HG03196 (cell line): ENCODE data around the gene SLC22A17.
"Not testable (repeated sequence)": the region's sequence is repeated elsewhere in the genome, so short reads cannot be mapped to it uniquely, and the experiment has no call there.

Experiments
- ATAC-seq: cut with Tn5 transposase; IDR thresholded peaks from one replicate; pipeline ENCODE4 v1.9.1; 2021; ENCODE audit not compliant: unreplicated experiment

Gene SLC22A17

GRCh38 chr14:23352506-23353432, at the start of gene SLC22A17:
Gene SLC22A17, minus strand, starts transcription at chr14:23352887.
- no peak for ATAC-seq

DNA sequence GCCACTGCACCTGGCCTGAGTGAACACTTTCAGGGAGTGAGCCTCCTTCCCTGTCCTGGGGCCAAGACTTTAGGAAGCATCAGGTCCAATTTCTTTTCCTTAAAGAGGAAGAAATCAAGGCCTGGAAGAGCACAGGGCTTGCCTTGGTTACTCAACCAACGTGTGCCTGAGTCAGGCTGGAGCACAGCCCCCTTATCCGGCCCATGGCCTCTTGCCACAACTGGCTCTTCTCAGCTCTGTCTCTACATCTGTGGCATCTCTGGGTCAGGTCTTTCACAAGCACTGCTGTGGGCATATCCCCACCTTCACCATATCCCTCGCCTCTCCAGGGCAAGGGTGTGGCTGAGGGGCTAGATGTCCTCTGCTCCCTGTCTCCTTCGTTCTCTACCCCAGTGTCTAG, 48.6 kb upstream of the SLC22A17 start:
- no peak for ATAC-seq

GRCh38 chr14:23400496-23401149, 47.9 kb upstream of the SLC22A17 start:
- not testable (repeated sequence) for ATAC-seq

DNA sequence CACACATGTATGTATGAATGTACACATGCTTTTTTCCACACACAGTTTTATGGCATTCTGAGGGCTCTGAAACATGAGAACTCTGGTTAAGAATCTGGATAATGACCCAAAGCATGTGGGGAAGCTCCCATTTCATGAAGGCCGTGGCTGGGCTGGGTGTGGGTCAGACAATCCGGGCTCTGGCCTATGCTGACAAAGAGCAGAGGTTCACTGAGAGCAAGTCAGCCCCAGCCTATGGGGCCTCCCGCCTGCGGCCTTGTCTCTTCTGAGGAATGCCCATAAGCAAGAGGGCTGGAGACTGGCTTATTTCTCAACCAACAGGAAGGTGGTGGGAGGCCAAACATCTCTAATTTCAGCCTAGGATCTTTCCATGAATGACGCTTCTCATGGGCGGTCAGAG, 46.9 kb upstream of the SLC22A17 start:
- no peak for ATAC-seq

GRCh38 chr14:23399136-23399535, 46.4 kb upstream of the SLC22A17 start:
- ATAC-seq: no peak

GRCh38 chr14:23398348-23398747, 45.7 kb upstream of the SLC22A17 start:
- ATAC-seq: no peak

DNA sequence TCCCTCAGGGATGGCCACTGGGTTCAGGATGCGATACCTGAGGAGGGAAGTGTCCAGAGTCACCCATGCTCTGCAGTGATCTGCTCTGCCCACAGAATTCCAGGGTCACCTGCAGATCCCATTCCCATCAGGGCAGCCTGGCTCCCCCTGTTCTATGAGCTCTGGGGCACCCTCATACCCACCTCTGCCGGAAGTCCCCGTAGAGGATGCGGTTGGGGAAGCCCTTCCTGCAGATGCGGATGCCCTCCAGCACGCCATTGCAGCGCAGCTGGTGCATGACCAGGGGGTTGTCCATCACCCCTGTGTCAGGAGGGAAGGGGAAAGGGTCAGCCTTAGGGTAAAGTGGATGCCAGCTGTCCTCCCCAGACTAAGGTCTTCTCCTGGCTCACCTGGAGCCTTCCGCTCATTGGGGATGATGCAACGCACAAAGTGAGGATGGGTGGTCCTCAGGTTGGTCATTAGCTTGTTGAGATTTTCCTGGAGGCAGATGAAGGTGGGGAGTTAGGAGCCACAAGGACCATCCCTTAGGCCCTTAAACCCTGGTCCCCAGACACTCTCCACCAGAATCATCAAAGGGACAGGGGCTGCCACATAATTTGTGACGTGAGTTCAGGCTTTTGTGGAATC, 44.2 kb upstream of the SLC22A17 start:
- no peak for ATAC-seq

DNA sequence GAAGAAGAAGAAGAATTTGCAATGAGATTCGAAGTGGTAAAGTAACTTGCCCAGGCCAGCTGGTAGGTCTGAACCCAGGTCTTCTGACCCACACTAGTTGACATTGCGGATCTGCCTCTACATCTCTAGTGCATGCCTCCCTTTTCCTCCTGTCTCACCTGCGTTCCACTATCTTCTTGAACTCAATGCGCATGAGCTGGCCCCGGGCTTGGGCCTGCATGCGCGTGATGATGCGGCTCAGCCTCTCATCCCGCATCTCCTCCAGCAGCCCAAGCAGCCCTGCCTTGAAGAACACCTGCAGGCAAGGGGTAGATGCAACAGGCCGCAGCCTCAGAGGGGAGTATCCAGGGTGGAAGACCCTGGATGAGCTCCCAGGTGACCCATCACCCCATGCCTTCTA, 43.4 kb upstream of the SLC22A17 start:
- no peak for ATAC-seq

- no peak for ATAC-seq
These were observed 39.9 kb upstream of the SLC22A17 start for GRCh38 chr14:23392613-23393012.

DNA sequence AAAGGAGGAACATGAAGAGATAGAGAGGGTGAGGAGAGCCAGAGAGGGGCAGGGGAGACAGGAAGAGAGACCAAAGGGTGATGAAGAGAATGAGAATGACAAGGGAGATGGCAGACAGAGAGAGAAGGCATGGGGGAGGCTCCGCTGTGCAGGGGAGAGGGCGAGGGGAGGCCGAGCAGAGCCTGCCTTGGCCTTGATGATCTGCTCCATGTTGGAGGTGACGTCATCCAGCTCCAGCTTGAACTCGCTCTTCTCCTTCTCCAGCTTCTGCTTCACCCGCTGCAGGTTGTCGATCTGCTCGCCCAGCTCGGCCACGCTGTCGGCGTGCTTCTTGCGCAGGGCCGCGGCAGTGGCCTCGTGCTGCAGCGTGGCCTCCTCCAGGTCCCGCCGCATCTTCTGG, 37.2 kb upstream of the SLC22A17 start:
- ATAC-seq: not testable (repeated sequence)

DNA sequence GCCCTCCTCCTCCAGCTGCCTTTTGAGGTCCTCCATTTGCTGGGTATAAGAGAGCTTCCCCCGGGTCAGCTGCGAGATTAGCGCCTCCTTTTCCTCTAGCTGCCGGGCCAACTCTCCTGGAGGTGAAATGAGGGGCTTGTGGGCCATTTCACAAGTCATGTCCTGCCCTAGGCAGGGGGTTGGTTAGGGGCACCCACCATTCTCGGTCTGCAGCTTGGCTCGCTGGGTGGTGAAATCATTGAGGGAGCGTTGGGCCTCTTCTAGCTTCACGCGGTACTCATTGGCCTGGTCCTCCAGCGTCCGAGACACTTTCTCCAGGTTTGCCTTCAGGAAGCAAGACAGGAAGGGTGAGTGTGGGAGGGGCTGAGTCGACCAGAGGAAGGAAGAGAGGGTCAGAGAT, 36.7 kb upstream of the SLC22A17 start:
- no peak for ATAC-seq

DNA sequence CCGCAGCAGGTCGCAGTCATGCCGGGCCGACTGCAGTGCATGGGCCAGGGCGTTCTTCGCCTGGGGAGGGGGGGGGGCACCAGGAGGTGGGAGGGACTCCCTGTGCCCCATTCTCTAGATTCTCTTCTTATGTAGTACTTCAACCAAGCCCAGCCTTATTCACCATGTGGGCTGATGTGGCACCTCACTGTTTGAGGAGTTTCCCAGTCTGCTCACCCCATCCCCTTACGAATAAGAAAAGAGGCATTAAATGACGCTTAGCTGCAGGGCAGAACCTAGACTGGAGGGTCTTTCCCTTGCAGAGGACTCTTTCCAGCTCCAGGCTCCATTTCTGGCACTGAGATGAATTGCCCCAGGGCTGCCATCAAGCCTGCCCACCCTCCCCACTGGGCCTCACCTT, 36.3 kb upstream of the SLC22A17 start:
- ATAC-seq: no peak

- no peak for ATAC-seq
These were observed 35.5 kb upstream of the SLC22A17 start for GRCh38 chr14:23387916-23388882.

DNA sequence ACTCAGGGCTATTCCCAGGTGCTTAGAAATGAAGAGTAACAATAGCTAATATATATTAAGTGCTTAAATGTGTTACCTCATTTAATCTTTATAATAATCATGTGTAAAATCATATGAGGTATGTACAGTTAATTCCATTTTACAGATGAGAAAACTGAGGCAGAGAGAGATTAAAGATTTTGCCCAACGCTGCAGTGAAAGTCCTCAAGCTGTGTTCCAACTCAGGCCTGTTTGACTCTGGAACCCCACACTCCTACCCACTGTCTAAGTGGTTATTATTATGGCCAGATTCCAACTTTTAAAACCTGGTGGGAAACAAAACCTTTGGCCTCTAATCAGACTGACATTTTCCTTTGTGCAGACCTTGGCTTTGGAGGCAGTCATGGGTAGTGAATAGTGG, 34.3 kb upstream of the SLC22A17 start:
- ATAC-seq: no peak

GRCh38 chr14:23386266-23386657, 33.6 kb upstream of the SLC22A17 start:
- not testable (repeated sequence) for ATAC-seq

DNA sequence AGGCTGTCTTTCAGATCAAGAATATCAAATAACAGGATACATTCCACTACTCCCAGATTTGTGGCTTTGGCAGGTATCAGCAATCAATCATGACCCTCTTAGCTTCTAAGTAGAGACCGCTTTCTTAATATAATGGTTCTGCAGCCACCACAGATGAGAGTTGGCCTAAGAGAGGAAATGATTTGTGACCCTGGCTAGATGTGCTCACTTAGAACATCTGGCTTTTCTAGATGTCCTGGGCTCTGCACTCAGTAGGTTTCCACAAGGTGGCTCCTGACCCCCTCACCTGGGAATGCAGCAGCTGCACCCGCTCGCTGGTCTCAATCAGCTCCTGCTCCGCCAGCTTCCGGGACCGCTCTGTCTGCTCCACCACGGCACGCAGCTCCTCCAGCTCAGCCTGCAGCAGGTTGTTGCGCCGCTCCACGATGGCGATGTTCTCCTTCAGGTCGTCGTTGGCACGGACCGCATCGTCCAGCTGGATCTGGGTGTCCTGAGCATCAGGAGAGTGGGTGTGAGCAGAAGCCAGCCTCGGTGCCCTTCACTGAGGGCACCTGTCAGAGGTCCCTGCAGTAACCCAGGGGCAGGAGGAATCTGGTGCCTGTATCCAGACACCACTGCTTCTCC, 33.1 kb upstream of the SLC22A17 start:
- no peak for ATAC-seq

GRCh38 chr14:23385244-23385641, 32.6 kb upstream of the SLC22A17 start:
- ATAC-seq: no peak

- ATAC-seq: no peak
These were observed 31.8 kb upstream of the SLC22A17 start for GRCh38 chr14:23384364-23385080.

DNA sequence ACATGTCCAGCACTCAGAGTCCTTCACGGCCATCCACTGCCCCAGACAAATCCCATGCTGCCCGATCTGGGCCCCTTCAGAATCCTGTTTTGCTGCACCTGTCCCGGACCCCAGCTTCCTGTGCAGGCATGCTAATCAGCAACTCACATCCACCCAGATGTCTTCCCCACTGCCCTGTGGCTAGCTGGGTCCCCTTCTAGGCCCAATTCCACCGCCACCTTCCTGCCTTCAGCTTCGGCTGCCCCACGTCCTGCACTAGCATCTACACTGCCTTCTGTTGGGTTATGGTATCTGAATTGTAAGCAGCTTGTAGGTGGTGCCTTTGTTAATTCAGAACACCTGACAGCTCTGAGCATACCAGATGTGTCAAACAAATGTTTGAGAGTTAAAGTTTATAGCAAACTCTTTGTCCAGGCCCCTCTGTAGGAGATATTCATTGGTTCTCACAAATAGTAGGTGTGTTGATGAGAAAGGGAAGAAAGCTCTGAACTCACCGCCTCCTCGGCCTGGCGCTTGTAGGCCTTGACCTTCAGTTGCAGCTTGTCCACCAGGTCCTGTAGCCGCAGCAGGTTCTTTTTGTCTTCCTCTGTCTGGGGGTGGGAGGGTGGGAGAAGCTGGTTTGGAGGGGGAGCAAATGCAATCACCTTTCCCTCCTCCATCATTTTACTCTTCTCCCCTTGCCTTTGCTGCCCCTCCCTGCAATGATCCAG, 30.2 kb upstream of the SLC22A17 start:
- ATAC-seq: no peak
